Upper lobe of right lung (tissue), 1 donor: Measurements from ENCODE around the gene NRL. TPM values are rescaled to one million over a fixed set of nuclear protein-coding genes. Genes with fewer than 3 reads are reported as not detected.

Experiments
- ATAC-seq: fragments of 200-7000 bp; cut with Tn5 transposase; one replicate; pipeline ENCODE4 v1.9.1; 2020; ENCODE audit warnings: mild to moderate bottlenecking, moderate library complexity
- DNase-seq: peaks from one replicate; pipeline ENCODE4 v3.0.0-alpha.2; 2020
- H3K27ac ChIP-seq: fragments of 200-600 bp; one replicate; pipeline ENCODE4 v1.8.0; 2022
- H3K27me3 ChIP-seq: fragments of 200-600 bp; one replicate; pipeline ENCODE4 v1.8.0; 2022; ENCODE audit warnings: mild to moderate bottlenecking
- H3K36me3 ChIP-seq: fragments of 200-600 bp; one replicate; pipeline ENCODE4 v1.8.0; 2022
- H3K4me1 ChIP-seq: fragments of 200-600 bp; one replicate; pipeline ENCODE4 v1.8.0; 2022
- H3K4me3 ChIP-seq: fragments of 200-600 bp; one replicate; pipeline ENCODE4 v1.8.0; 2022; ENCODE audit warnings: mild to moderate bottlenecking
- H3K9me3 ChIP-seq: fragments of 200-600 bp; one replicate; pipeline ENCODE4 v1.8.0; 2022
- intact Hi-C: fragments of 100-400 bp; cut with DNase I; formaldehyde crosslinking; loops from one replicate; pipeline ENCODE4 v1.11.0; 2022
- total RNA-seq: library from RNA; stranded (reverse); fragmentation: NEBNext Ultra II Directional; extraction: Animal tissue kit (Norgen Biotek cat#: 25700); gene quantifications from one replicate; pipeline ENCODE4 v1.2.1, GENCODE V29; 2021
- TF ChIP-seq, protein P1 (sequence below): fragments of 200-600 bp; IDR thresholded peaks from one replicate; pipeline ENCODE4 v1.8.0; 2022; ENCODE audit warnings: antibody characterized with exemption
- donor health status: DM: no; HTN: yes; CAD: no; lungs with severe emphysema.

Gene NRL
- total RNA-seq, 1 donor from 2014 or later = 2.8 TPM

DNA sequence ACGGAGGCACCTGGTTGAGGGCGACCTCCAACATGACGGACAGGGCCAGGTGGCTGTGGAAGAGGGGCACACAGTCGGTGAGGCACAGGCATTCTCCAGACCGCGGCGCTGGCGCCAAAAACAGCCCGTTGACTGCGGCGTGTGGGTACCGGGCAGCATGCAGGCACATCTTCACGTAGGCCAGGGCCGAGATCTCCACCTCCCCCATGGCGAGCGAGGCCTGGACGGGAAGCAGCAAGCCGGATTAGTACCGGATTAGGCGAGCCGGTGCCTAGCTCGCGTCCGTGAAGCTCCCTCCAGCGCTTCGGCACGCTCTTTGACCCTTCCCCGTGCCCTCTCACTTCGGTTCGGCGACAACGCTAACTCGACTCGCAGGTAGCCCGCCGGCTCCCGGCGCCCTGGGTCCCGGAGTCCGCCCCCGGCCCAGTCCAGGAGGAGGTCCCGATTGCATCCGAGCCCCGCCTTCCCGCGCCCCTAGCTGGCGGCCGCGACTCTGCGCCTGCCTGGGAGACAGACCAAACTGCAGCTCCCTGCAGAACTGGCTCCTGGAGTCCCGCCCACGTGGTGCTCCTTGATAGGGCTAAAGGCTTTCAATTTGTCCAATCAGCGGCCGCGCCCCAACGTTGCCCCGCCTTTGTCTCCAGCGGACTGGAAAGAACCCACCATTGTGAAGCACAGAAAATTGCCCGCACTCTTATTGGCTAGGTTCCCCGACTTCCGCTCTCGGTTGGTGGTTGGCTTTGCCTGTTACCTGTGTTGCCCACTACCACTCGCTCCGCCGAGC lies 26.5 kb upstream of the NRL start, which contains the start of gene EMC9:
Gene EMC9, minus strand, starts transcription at position 495 of the 784 bp plus-strand sequence. Its CDS starts 287 bp downstream, at position 208.
- peak; percentile 95 for ATAC-seq
- TF ChIP-seq, protein P1, sequence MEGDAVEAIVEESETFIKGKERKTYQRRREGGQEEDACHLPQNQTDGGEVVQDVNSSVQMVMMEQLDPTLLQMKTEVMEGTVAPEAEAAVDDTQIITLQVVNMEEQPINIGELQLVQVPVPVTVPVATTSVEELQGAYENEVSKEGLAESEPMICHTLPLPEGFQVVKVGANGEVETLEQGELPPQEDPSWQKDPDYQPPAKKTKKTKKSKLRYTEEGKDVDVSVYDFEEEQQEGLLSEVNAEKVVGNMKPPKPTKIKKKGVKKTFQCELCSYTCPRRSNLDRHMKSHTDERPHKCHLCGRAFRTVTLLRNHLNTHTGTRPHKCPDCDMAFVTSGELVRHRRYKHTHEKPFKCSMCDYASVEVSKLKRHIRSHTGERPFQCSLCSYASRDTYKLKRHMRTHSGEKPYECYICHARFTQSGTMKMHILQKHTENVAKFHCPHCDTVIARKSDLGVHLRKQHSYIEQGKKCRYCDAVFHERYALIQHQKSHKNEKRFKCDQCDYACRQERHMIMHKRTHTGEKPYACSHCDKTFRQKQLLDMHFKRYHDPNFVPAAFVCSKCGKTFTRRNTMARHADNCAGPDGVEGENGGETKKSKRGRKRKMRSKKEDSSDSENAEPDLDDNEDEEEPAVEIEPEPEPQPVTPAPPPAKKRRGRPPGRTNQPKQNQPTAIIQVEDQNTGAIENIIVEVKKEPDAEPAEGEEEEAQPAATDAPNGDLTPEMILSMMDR = peak; percentile 46
- intact Hi-C loops = no loop called here

DNA sequence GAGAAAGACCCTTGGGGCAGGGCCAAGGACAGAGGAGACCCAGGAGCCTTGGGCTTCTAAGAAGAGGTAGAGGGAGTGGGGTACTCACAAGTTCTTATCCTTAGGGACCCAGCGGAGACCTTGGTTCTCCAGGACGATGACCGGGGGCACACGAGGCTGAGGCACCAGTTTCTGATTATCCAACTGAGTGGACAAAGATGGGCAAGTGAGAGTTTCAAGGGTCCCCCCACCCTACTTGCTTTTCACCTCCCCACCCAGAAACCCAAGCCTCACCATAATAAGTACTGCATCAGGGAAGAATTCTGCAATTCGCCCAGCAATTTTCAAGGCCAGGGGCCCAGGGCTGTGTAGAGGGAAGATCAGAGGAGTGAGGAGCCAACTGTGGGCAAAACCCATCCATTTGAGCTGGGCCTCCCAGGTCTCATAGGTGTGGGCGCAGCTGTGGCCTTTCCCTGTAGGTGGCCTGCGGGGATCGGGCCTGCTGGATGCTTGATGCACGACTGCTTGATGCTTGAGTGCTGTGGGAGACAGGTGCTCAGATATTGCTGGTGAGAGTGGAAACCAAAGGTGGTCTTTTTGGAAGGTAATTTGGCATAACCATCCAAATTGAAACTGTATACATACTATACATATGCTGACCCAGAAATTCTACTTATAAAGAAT lies 24.7 kb upstream of the NRL start:
- H3K36me3 ChIP-seq = peaks cover 36% of the 10 kb centered on the region
- H3K4me3 ChIP-seq = peak overlapping the region; percentile 77
- H3K9me3 ChIP-seq = no peaks in the 10 kb centered on the region
- no peak overlapping the region for H3K27ac ChIP-seq
- TF ChIP-seq, protein P1 = no peak
- DNase-seq (no peak), ATAC-seq (no peak)
- peaks cover 34% of the 10 kb centered on the region for H3K4me1 ChIP-seq
- no peaks in the 10 kb centered on the region for H3K27me3 ChIP-seq
- intact Hi-C loops = no loop called here

More for the DNA sequence above, 26.5 kb upstream of the NRL start, which contains the start of gene EMC9:
- H3K4me3 ChIP-seq = peak within 1 kb of the TSS; percentile 77
- H3K4me1 ChIP-seq = peaks cover 42% of the 10 kb centered on the region
- peak; percentile 100 for DNase-seq
- H3K27ac ChIP-seq = peak within 1 kb of the TSS; percentile 86
- H3K9me3 ChIP-seq = no peaks in the 10 kb centered on the region
- no peaks in the 10 kb centered on the region for H3K27me3 ChIP-seq
- H3K36me3 ChIP-seq = peaks cover 36% of the 10 kb centered on the region

GRCh38 chr14:24138396-24139271 lies 23.9 kb upstream of the NRL start:
- TF ChIP-seq, protein P1 = no peak
- Histone ChIP-seq H3K27ac (no peak overlapping the region), H3K4me3 (no peak overlapping the region), H3K27me3 (no peaks in the 10 kb centered on the region), H3K36me3 (peaks cover 28% of the 10 kb centered on the region), H3K4me1 (peaks cover 34% of the 10 kb centered on the region), H3K9me3 (no peaks in the 10 kb centered on the region)
- intact Hi-C loops = no loop called here
- DNase-seq (no peak), ATAC-seq (no peak)

- TF ChIP-seq, protein P1 = no peak
- intact Hi-C loops = no loop called here
- peaks cover 21% of the 10 kb centered on the region for H3K36me3 ChIP-seq
- DNase-seq (no peak), ATAC-seq (no peak)
- peaks cover 34% of the 10 kb centered on the region for H3K4me1 ChIP-seq
- no peaks in the 10 kb centered on the region for H3K9me3 ChIP-seq
- H3K27ac ChIP-seq = peak overlapping the region; percentile 91
- no peaks in the 10 kb centered on the region for H3K27me3 ChIP-seq
- H3K4me3 ChIP-seq = no peak overlapping the region
These were observed 23.0 kb upstream of the NRL start for GRCh38 chr14:24137529-24138395.
